ENCODE data around the gene UBE2G1. TPM values are rescaled to one million over a fixed set of nuclear protein-coding genes. Genes with fewer than 3 reads are reported as not detected.

Gene UBE2G1
- total and polyA plus RNA-seq, 2 of the 13 experiments (the other 11 are each of a cell fraction or from before 2014, with no cell fraction given): 27.9 to 42.6 TPM

GRCh38 chr17:4366327-4367063 is at the start of gene UBE2G1 (continued):
- TF ChIP-seq RFX3 (CRISPR knock-in tag; IDR thresholded peaks at IDR 0.05) (no peak), ZNF510 (CRISPR knock-in tag; IDR thresholded peaks at IDR 0.05; ENCODE audit: low read depth) (0 out of 2 replicates have a peak, but pooled peaks have one; percentile 39), KMT2A (CRISPR knock-in tag; IDR thresholded peaks at IDR 0.05) (peak; percentile 60; the same call in 1 of the 2 replicates), ZBTB2 (CRISPR knock-in tag; IDR thresholded peaks at IDR 0.05; ENCODE audit: low read depth) (0 out of 2 replicates have a peak, but pooled peaks have one; percentile 54), GMEB2 (CRISPR knock-in tag; IDR thresholded peaks at IDR 0.05; ENCODE audit: low read depth) (peak; percentile 57; the same call in 1 of the 2 replicates), FOXO4 (CRISPR knock-in tag; conservative IDR thresholded peaks at IDR 0.05) (0 out of 2 replicates have a peak, but pooled peaks have one; percentile 29), ARID4A (CRISPR knock-in tag; IDR thresholded peaks at IDR 0.05; ENCODE audit: borderline replicate concordance) (peak; percentile 83), YEATS2 (CRISPR knock-in tag; IDR thresholded peaks at IDR 0.05; ENCODE audit: borderline replicate concordance) (no peak), NFKB2 (CRISPR knock-in tag; IDR thresholded peaks at IDR 0.05; ENCODE audit: borderline replicate concordance) (peak; percentile 55; the same call in 1 of the 2 replicates), POGZ (CRISPR knock-in tag; IDR thresholded peaks at IDR 0.05) (0 out of 2 replicates have a peak, but pooled peaks have one; percentile 46), SMAD1 (CRISPR knock-in tag; IDR thresholded peaks at IDR 0.05; ENCODE audit: borderline replicate concordance, low read depth) (peak; percentile 38; the same call in 1 of the 2 replicates), ZFP41 (CRISPR knock-in tag; IDR thresholded peaks at IDR 0.05; ENCODE audit: borderline replicate concordance) (no peak), CAMTA2 (CRISPR knock-in tag; IDR thresholded peaks at IDR 0.05; ENCODE audit: borderline replicate concordance) (no peak), ZNF362 (CRISPR knock-in tag; IDR thresholded peaks at IDR 0.05; ENCODE audit: borderline replicate concordance) (0 out of 2 replicates have a peak, but pooled peaks have one; percentile 9), ZBTB20 (CRISPR knock-in tag; IDR thresholded peaks at IDR 0.05; ENCODE audit: borderline replicate concordance, low read depth) (0 out of 2 replicates have a peak, but pooled peaks have one; percentile 15), TAF1 (CRISPR knock-in tag; IDR thresholded peaks at IDR 0.05) (peak; percentile 84), RAD21 (CRISPR knock-in tag; IDR thresholded peaks at IDR 0.05) (peak; percentile 89), CBFB (CRISPR knock-in tag; IDR thresholded peaks at IDR 0.05) (0 out of 2 replicates have a peak, but pooled peaks have one; percentile 23)

Data from HepG2 (cell line).